Glutamatergic neuron (in vitro differentiated cells): Measurements from ENCODE around the gene SYT13. TPM values are rescaled to one million over a fixed set of nuclear protein-coding genes. Genes with fewer than 3 reads are reported as not detected.

Experiments
- DNase-seq: peaks from one replicate; pipeline ENCODE4 v3.0.0; 2022
- H3K27ac Mint-ChIP-seq: one replicate; pipeline ENCODE4 v1.8.0; 2020; ENCODE audit warnings: mild to moderate bottlenecking, mixed read lengths, inconsistent platforms; ENCODE audit not compliant: unreplicated experiment
- H3K27me3 Mint-ChIP-seq: one replicate; pipeline ENCODE4 v1.8.0; 2020; ENCODE audit warnings: mild to moderate bottlenecking, moderate library complexity, mixed read lengths, inconsistent platforms; ENCODE audit not compliant: unreplicated experiment
- H3K36me3 Mint-ChIP-seq: one replicate; pipeline ENCODE4 v1.8.0; 2020; ENCODE audit warnings: mild to moderate bottlenecking, mixed read lengths, inconsistent platforms; ENCODE audit not compliant: unreplicated experiment
- H3K4me1 Mint-ChIP-seq: one replicate; pipeline ENCODE4 v1.8.0; 2020; ENCODE audit warnings: mild to moderate bottlenecking, low read depth, mixed read lengths, inconsistent platforms; ENCODE audit not compliant: unreplicated experiment
- H3K4me3 Mint-ChIP-seq: one replicate; pipeline ENCODE4 v1.8.0; 2020; ENCODE audit warnings: mild to moderate bottlenecking, mixed read lengths, inconsistent platforms; ENCODE audit not compliant: unreplicated experiment
- H3K9me3 Mint-ChIP-seq: one replicate; pipeline ENCODE4 v1.8.0; 2020; ENCODE audit warnings: mild to moderate bottlenecking, moderate library complexity, mixed read lengths, inconsistent platforms; ENCODE audit not compliant: unreplicated experiment
- total RNA-seq: library from RNA; stranded (reverse); fragmentation: NEBNext Ultra II Directional; extraction: Animal tissue kit (Norgen Biotek cat#: 25700); gene quantifications from one replicate; pipeline ENCODE4 v1.2.1, GENCODE V29; 2021; ENCODE audit not compliant: unreplicated experiment
- TF ChIP-seq, protein P1 (sequence below): fragments of 200-600 bp; sonication (generic); IDR thresholded peaks from one replicate; pipeline ENCODE4 v1.5.0; 2021; ENCODE audit not compliant: partially characterized antibody, unreplicated experiment

SYT13 gene
- total RNA-seq, 1 donor from 2014 or later: 7.5 TPM

DNA sequence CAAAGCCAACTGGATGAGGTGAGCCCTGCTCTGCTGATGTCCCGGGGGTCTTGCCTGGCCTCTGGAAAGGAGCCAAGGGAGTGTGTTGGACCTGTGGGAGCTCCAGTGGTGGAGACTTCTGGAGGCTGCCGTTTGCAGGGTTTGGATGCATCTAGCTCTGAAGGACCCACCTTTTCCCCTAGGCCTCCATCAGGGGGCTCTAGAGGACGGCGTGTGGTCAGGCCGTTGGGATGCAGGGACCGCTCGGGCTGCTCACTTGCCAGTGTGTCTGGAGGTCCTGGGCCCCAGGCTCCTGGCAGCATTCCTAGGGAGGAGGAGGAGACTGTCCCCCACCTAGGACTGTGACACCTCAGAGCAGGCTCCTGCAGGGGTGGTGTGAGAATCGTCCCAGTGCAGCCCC lies 81.4 kb downstream of the SYT13 start:
- H3K27me3 Mint-ChIP-seq: peaks cover 6% of the 10 kb centered on the region
- peaks cover 5% of the 10 kb centered on the region for H3K36me3 Mint-ChIP-seq
- TF ChIP-seq, protein P1, sequence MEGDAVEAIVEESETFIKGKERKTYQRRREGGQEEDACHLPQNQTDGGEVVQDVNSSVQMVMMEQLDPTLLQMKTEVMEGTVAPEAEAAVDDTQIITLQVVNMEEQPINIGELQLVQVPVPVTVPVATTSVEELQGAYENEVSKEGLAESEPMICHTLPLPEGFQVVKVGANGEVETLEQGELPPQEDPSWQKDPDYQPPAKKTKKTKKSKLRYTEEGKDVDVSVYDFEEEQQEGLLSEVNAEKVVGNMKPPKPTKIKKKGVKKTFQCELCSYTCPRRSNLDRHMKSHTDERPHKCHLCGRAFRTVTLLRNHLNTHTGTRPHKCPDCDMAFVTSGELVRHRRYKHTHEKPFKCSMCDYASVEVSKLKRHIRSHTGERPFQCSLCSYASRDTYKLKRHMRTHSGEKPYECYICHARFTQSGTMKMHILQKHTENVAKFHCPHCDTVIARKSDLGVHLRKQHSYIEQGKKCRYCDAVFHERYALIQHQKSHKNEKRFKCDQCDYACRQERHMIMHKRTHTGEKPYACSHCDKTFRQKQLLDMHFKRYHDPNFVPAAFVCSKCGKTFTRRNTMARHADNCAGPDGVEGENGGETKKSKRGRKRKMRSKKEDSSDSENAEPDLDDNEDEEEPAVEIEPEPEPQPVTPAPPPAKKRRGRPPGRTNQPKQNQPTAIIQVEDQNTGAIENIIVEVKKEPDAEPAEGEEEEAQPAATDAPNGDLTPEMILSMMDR: no peak
- peaks cover 2% of the 10 kb centered on the region for H3K9me3 Mint-ChIP-seq
- H3K4me3 Mint-ChIP-seq: no peak overlapping the region
- no peak for DNase-seq
- H3K27ac Mint-ChIP-seq: no peak overlapping the region
- H3K4me1 Mint-ChIP-seq: peaks cover 5% of the 10 kb centered on the region

GRCh38 chr11:45193695-45194094 lies 92.4 kb downstream of the SYT13 start:
- Mint-ChIP-seq H3K4me3 (no peak overlapping the region), H3K4me1 (peaks cover 4% of the 10 kb centered on the region), H3K36me3 (peaks cover 8% of the 10 kb centered on the region), H3K27ac (no peak overlapping the region), H3K9me3 (peaks cover 6% of the 10 kb centered on the region), H3K27me3 (peaks cover 2% of the 10 kb centered on the region)
- TF ChIP-seq, protein P1: no peak
- no peak for DNase-seq

Other genes with a start within 250 kb of the SYT13 start
- gene PRDM11, start 139.7 kb downstream of the SYT13 start, total RNA-seq: 7.5 TPM